Vagina (tissue), 2 donors: ENCODE data around the gene PGP. TPM values are rescaled to one million over a fixed set of nuclear protein-coding genes. Genes with fewer than 3 reads are reported as not detected.

Experiments used
- DNase-seq, 2 donors: peaks; one replicate each; pipeline ENCODE4 v3.0.0-alpha.2; 2017; ENCODE audit errors: extremely low spot score in 2 of 2
- H3K27ac ChIP-seq: fragments of 200-600 bp; sonication (generic); one replicate; pipeline ENCODE4 v1.5.1; 2019
- H3K27me3 ChIP-seq: fragments of 200-600 bp; sonication (generic); one replicate; pipeline ENCODE4 v1.5.1; 2019
- H3K36me3 ChIP-seq, 2 donors: fragments of 200-600 bp; sonication (generic); one replicate each; pipeline ENCODE4 v1.5.1; 2017 to 2019
- H3K4me1 ChIP-seq: fragments of 200-600 bp; sonication (generic); one replicate; pipeline ENCODE4 v1.5.1; 2019
- H3K4me3 ChIP-seq, 2 donors: fragments of 200-600 bp; sonication (generic); 1 replicate in 1 of 2; 2 replicates in 1 of 2; pipeline ENCODE4 v1.5.1; 2016 to 2019
- H3K9me3 ChIP-seq: fragments of 200-600 bp; sonication (generic); one replicate; pipeline ENCODE4 v1.5.1; 2019
- POLR2A ChIP-seq, 2 donors: fragments of 450-650 bp; IDR thresholded peaks; one replicate each; pipeline ENCODE4 v1.6.1; 2017; ENCODE audit warnings: antibody characterized with exemption in 2 of 2, mild to moderate bottlenecking in 2 of 2, moderate library complexity in 2 of 2
- POLR2AphosphoS5 ChIP-seq, 2 donors: sonication (generic); formaldehyde crosslinking; IDR thresholded peaks; one replicate each; pipeline ENCODE4 v1.9.0; 2017; ENCODE audit warnings: antibody characterized with exemption in 2 of 2, mild to moderate bottlenecking in 2 of 2, low read depth in 1 of 2; ENCODE audit not compliant: insufficient read depth in 1 of 2
- intact Hi-C: fragments of 100-400 bp; cut with DNase I; formaldehyde crosslinking; loops from one replicate; pipeline ENCODE4 v1.15.1; 2023
- total RNA-seq: library from RNA; depleted of rRNA; stranded (reverse); fragments of >200 nt; gene quantifications from one replicate; pipeline ENCODE4 v1.2.3, GENCODE V29; 2016
- TF ChIP-seq, protein P1 (sequence below), 3 experiments: fragments of 450-650 bp in 2 of 3; fragments of 200-600 bp in 1 of 3; sonication (generic) in 1 of 3; IDR thresholded peaks; one replicate each; pipeline ENCODE4 v1.5.1; 2017 to 2019; ENCODE audit warnings: antibody characterized with exemption in 3 of 3, mild to moderate bottlenecking in 2 of 3, moderate library complexity in 2 of 3

PGP gene
- total RNA-seq, 1 donor from 2014 or later, result 15.5 TPM

DNA sequence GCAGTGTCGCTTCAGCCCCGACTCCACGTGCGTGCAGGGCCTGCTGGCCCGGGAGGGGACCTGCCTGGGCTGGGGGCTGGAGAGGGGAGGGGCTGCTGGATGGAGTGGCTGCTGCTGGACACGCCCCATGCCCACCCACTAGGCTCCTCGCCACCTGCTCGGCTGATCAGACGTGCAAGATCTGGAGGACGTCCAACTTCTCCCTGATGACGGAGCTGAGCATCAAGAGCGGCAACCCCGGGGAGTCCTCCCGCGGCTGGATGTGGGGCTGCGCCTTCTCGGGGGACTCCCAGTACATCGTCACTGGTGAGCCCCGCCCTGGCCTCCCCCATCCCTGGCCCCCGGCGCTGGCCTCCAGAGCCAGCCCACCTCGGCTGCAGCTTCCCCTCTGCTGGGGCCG is 6.3 kb downstream of the PGP start:
- Histone ChIP-seq H3K27me3 (no peaks in the 10 kb centered on the region), H3K36me3 (peaks cover 0 to 23% of the 10 kb centered on the region in 2 donors), H3K4me3 (no peak overlapping the region), H3K9me3 (no peaks in the 10 kb centered on the region), H3K4me1 (peaks cover 34% of the 10 kb centered on the region), H3K27ac (no peak overlapping the region)
- TF ChIP-seq, protein P1, sequence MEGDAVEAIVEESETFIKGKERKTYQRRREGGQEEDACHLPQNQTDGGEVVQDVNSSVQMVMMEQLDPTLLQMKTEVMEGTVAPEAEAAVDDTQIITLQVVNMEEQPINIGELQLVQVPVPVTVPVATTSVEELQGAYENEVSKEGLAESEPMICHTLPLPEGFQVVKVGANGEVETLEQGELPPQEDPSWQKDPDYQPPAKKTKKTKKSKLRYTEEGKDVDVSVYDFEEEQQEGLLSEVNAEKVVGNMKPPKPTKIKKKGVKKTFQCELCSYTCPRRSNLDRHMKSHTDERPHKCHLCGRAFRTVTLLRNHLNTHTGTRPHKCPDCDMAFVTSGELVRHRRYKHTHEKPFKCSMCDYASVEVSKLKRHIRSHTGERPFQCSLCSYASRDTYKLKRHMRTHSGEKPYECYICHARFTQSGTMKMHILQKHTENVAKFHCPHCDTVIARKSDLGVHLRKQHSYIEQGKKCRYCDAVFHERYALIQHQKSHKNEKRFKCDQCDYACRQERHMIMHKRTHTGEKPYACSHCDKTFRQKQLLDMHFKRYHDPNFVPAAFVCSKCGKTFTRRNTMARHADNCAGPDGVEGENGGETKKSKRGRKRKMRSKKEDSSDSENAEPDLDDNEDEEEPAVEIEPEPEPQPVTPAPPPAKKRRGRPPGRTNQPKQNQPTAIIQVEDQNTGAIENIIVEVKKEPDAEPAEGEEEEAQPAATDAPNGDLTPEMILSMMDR (IDR thresholded peaks at IDR 0.05), result no peak
- TF ChIP-seq POLR2A (IDR thresholded peaks at IDR 0.05), result no peak
- TF ChIP-seq POLR2AphosphoS5 (IDR thresholded peaks at IDR 0.05; ENCODE audit: insufficient read depth in 1 of 2, low read depth in 1 of 2), result no peak
- DNase-seq, result no peak
- intact Hi-C loops, result no loop called here

DNA sequence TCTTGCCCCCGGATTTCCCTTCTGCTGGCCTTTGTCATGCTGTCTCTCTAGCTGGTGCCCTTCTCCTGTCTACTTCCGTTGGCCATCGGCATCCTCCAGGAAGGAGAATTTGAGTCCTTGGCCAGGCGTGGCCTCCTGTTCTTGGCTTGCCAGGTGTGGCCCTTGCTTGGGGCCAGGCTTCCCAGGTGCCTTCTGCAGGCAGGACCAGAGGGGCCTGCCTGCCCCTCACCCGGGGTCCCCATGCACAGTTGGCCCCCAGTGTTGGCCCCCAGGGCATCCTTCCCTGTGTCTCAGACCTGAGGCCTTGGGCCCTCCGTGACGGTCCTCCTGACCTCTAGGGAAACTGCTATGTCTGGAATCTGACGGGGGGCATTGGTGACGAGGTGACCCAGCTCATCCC is 6.8 kb downstream of the PGP start:
- H3K4me1 ChIP-seq, result peaks cover 29% of the 10 kb centered on the region
- intact Hi-C loops, result no loop called here
- DNase-seq, result no peak
- H3K36me3 ChIP-seq, result peaks cover 0 to 23% of the 10 kb centered on the region in 2 donors
- no peaks in the 10 kb centered on the region for H3K9me3 ChIP-seq
- H3K27me3 ChIP-seq, result no peaks in the 10 kb centered on the region
- no peak overlapping the region for H3K27ac ChIP-seq
- H3K4me3 ChIP-seq, result no peak overlapping the region
- TF ChIP-seq, protein P1 (IDR thresholded peaks at IDR 0.05), result no peak
- TF ChIP-seq POLR2AphosphoS5 (IDR thresholded peaks at IDR 0.05; ENCODE audit: insufficient read depth in 1 of 2, low read depth in 1 of 2), result no peak
- TF ChIP-seq POLR2A (IDR thresholded peaks at IDR 0.05), result no peak

DNA sequence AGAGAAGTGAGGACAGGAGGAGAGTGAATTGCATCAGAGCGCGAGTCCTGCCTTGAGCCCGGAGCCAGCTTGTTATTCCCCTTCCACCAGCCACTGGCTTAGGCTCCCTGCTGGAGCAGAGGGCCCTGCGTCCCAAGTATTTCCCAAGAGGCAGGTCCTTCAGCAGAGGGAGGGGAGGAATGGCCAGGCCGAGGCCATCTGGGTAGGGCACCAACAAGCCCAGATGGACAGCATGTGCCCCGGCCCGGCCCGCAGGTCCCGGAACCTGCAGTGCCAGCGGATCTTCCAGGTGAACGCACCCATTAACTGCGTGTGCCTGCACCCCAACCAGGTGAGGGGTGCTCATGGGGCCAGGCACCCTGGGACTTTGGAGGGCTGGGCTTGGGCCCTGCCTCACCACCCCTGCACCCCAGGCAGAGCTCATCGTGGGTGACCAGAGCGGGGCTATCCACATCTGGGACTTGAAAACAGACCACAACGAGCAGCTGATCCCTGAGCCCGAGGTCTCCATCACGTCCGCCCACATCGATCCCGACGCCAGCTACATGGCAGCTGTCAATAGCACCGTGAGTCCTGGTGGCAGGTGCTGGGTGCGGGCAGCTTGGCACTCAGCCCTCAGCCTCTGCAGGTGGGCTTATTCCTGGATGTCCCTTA is 7.7 kb downstream of the PGP start:
- no peak for DNase-seq
- peaks cover 20% of the 10 kb centered on the region for H3K4me1 ChIP-seq
- no peaks in the 10 kb centered on the region for H3K27me3 ChIP-seq
- TF ChIP-seq POLR2A (IDR thresholded peaks at IDR 0.05), result no peak
- TF ChIP-seq POLR2AphosphoS5 (IDR thresholded peaks at IDR 0.05; ENCODE audit: insufficient read depth in 1 of 2, low read depth in 1 of 2), result no peak
- TF ChIP-seq, protein P1 (IDR thresholded peaks at IDR 0.05), result no peak
- H3K27ac ChIP-seq, result no peak overlapping the region
- H3K36me3 ChIP-seq, result peaks cover 0 to 23% of the 10 kb centered on the region in 2 donors
- intact Hi-C loops, result no loop called here
- no peaks in the 10 kb centered on the region for H3K9me3 ChIP-seq
- H3K4me3 ChIP-seq, result no peak overlapping the region

DNA sequence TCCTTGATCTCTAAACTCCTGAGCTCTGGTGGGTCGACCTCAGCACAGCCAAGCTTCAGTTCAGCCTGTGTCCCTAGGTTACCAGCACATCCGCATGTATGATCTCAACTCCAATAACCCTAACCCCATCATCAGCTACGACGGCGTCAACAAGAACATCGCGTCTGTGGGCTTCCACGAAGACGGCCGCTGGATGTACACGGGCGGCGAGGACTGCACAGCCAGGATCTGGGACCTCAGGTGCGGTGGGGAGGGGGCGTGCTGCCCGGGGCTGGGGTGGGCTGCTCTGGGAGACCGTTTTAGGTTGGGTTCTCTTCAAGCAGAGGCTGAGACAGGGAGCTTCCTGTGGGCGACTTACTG is 8.2 kb downstream of the PGP start:
- intact Hi-C loops, result no loop called here

DNA sequence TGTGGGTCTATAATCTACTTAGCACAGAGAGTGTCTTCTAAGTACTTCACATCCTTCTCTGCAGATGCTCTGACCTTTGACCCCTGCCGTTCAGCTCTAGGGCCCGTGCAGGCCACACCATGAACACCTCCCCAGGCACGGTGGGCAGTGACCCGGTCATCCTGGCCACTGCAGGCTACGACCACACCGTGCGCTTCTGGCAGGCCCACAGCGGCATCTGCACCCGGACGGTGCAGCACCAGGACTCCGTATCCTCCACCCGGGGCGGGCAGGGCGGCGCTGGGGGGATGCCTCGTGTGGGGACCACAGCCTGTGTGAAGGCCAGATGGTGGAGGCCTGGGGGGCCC is 8.7 kb downstream of the PGP start:
- Histone ChIP-seq H3K9me3 (no peaks in the 10 kb centered on the region), H3K4me1 (peaks cover 19% of the 10 kb centered on the region), H3K4me3 (peak overlapping the region; percentile 54 to 85), H3K27me3 (no peaks in the 10 kb centered on the region), H3K36me3 (peaks cover 0 to 23% of the 10 kb centered on the region in 2 donors), H3K27ac (peak overlapping the region; percentile 91)
- DNase-seq, result no peak
- TF ChIP-seq POLR2A (IDR thresholded peaks at IDR 0.05), result no peak
- TF ChIP-seq, protein P1 (IDR thresholded peaks at IDR 0.05), result no peak
- no peak for TF ChIP-seq POLR2AphosphoS5 (IDR thresholded peaks at IDR 0.05; ENCODE audit: insufficient read depth in 1 of 2, low read depth in 1 of 2)
- intact Hi-C loops, result no loop called here

More for the DNA sequence above, 8.2 kb downstream of the PGP start:
- H3K27ac ChIP-seq, result no peak overlapping the region
- peak overlapping the region; percentile 54 to 85 for H3K4me3 ChIP-seq
- no peaks in the 10 kb centered on the region for H3K9me3 ChIP-seq
- H3K36me3 ChIP-seq, result peaks cover 0 to 23% of the 10 kb centered on the region in 2 donors
- no peaks in the 10 kb centered on the region for H3K27me3 ChIP-seq
- DNase-seq, result no peak
- TF ChIP-seq POLR2AphosphoS5 (IDR thresholded peaks at IDR 0.05; ENCODE audit: insufficient read depth in 1 of 2, low read depth in 1 of 2) (no peak), POLR2A (IDR thresholded peaks at IDR 0.05) (no peak)
- TF ChIP-seq, protein P1 (IDR thresholded peaks at IDR 0.05), result no peak
- peaks cover 19% of the 10 kb centered on the region for H3K4me1 ChIP-seq
